Measurements from ENCODE around the gene EMC9. TPM values are rescaled to one million over a fixed set of nuclear protein-coding genes. Genes with fewer than 3 reads are reported as not detected.
A peak's percentile ranks its signal among the peaks of the same experiment; 100 is the strongest.

Gene EMC9
- total and polyA plus RNA-seq, 7 experiments from 2014 or later, result 9.0 to 25.5 (median 13.4) TPM

DNA sequence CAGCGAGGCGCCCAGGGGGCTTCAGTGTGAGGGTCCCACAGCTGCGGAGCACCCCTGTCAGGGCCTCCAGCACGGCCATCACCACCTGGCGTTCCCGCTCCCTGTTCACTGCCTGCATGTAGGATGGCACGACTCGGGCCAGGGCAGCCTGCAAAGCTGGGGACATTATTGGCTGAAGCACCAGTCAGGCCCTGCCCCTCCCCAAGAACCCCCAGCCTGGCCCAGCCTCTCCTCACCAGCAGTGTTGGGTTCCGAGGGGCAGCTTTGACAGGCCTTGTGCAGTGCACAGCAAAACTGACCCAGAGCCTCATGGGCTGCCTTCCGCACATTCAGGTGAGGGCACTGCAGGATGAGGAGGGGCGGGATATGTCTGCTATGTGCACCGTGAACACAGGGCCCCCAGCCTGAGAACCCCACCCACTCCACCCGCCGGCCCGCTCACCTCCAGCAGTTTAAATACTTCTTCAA, 41.7 kb upstream of the EMC9 start:
- Mint-ChIP-seq H3K27me3 (no peaks in the 10 kb centered on the region), H3K27ac (peak overlapping the region in 3 of 9 donors; percentile 67 to 82 (median 69)), H3K36me3 (peaks cover 0 to 23% (median 4%) of the 10 kb centered on the region in 5 donors), H3K9me3 (peaks cover 0 to 4% (median 0%) of the 10 kb centered on the region in 11 donors), H3K4me1 (peaks cover 5 to 21% (median 13%) of the 10 kb centered on the region in 7 donors), H3K4me3 (no peak overlapping the region)
- ChIA-PET POLR2A (interaction anchor here (1.0 kb wide), 1 partner anchor 10 kb away, joined by 3 read pairs; no protein-coding TSS in a partner anchor), CTCF (interaction anchor here (0.6 kb wide), 1 partner anchor 43 kb away, joined by 3 read pairs; no protein-coding TSS in a partner anchor)
- Histone ChIP-seq H3K4me1 (ENCODE audit: control insufficient read depth in 2 of 2, insufficient read depth in 2 of 2, low read length in 2 of 2) (peaks cover 9 to 13% of the 10 kb centered on the region in 2 donors), H3K36me3 (ENCODE audit: control insufficient read depth in 2 of 3, insufficient read depth in 3 of 3, low read length in 3 of 3) (peaks cover 0 to 86% (median 16%) of the 10 kb centered on the region in 3 experiments), H3K4me3 (ENCODE audit: low read length) (no peak overlapping the region), H3K27me3 (ENCODE audit: control insufficient read depth in 2 of 2, insufficient read depth in 2 of 2, low read length in 2 of 2) (no peaks in the 10 kb centered on the region), H3K9me3 (ENCODE audit: control insufficient read depth in 2 of 3, low read length in 3 of 3) (no peaks in the 10 kb centered on the region), H3K27ac (ENCODE audit: low read depth, low read length) (no peak overlapping the region)
- DNase-seq, result no peak
- no peak for ATAC-seq
- intact Hi-C loops (cut with micrococcal nuclease), result no loop called here

DNA sequence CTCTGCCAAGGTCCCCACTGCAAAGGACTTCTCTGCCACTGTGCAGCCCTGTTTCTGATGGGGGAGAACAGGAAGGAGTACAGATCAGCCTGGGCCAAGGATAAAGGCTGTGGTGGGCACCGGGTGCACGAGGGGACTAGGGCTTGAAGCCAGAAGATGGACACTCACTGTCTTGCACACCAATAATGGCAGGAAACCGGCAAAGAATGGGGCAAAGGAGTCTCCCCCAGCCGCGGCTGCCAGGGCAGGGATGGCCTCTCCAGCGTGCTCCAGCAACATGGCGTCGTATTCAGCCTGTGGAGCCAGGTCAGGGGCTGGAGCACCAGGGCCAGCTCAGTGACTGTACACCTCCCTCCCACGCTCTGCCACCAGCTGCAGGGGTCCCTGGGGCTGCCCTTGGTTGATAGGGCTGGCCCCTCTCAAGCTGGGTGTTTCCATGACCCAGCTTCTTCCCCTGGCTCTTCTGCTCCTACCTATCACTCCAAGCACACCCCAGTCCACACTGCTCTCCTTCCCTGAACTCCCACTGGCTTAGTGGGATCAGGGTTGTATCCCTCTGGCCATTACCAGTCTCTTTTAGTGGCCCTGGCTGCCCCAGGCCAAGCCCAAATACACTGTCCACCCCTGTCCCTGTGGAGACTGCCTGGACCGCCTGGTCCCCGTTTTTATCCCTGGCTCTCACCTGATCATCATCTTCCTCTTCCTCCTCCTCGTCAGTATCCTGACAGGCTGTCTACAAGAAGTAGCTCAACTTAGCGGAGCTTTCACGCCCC, 40.9 kb upstream of the EMC9 start:
- ATAC-seq (peak; percentile 6), DNase-seq (no peak)
- ChIA-PET POLR2A (interaction anchor here (0.9 to 1.4 kb wide), 3 partner anchors 9 to 22 kb away, joined by 3 to 5 read pairs (median 3); partner anchors contain the start of genes IRF9 and TM9SF1), CTCF (no interaction called here)
- Histone ChIP-seq H3K9me3 (ENCODE audit: control insufficient read depth in 2 of 3, low read length in 3 of 3) (no peaks in the 10 kb centered on the region), H3K4me1 (ENCODE audit: control insufficient read depth in 2 of 2, insufficient read depth in 2 of 2, low read length in 2 of 2) (peaks cover 1 to 6% of the 10 kb centered on the region in 2 donors), H3K27me3 (ENCODE audit: control insufficient read depth in 2 of 2, insufficient read depth in 2 of 2, low read length in 2 of 2) (no peaks in the 10 kb centered on the region), H3K36me3 (ENCODE audit: control insufficient read depth in 2 of 3, insufficient read depth in 3 of 3, low read length in 3 of 3) (peaks cover 0 to 94% (median 18%) of the 10 kb centered on the region in 3 experiments), H3K4me3 (ENCODE audit: low read length) (no peak overlapping the region), H3K27ac (ENCODE audit: low read depth, low read length) (no peak overlapping the region)
- peaks cover 4 to 15% (median 5%) of the 10 kb centered on the region in 7 donors for H3K4me1 Mint-ChIP-seq
- peak overlapping the region in 6 of 9 donors; percentile 5 to 82 (median 26) for H3K27ac Mint-ChIP-seq
- intact Hi-C loops (cut with micrococcal nuclease), result no loop called here
- no peaks in the 10 kb centered on the region for H3K27me3 Mint-ChIP-seq
- peaks cover 0 to 4% (median 0%) of the 10 kb centered on the region in 11 donors for H3K9me3 Mint-ChIP-seq
- H3K36me3 Mint-ChIP-seq, result peaks cover 0 to 28% (median 4%) of the 10 kb centered on the region in 5 donors
- no peak overlapping the region for H3K4me3 Mint-ChIP-seq

DNA sequence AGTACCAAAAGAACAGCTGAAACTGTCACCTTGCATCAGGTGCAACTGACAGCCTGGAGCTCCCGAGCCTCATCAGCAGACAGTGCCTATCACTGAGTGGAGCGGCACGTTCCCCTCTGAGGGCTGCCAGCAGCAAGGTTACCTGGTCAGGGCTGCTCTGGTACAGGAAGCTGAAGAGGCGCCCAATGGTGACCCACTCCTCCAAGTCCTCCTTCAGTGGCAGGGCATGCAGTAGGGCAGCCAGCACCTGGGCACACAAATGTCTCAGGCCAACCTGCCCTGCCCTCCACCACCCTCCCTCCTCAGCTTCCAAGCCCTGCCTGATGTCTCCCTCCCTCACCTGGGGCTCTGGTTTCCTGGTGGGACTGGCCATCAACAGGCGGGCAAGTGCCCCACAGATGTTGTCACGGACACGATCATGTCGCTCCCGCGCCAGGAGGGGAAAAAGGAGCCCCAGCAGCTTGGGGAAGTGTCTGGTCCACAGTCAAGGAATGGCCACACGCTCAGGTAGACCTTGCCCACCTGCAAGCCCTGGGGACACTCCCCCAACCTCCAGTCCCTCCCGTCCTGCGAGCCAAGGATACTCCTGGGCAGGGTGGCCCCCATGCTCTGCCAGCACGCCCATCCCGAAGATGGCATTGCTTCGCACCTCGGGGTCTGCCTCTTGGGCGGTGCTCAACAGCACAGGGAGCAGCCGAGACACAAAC, 40.1 kb upstream of the EMC9 start:
- peaks cover 0 to 99% (median 23%) of the 10 kb centered on the region in 3 experiments for H3K36me3 ChIP-seq (ENCODE audit: control insufficient read depth in 2 of 3, insufficient read depth in 3 of 3, low read length in 3 of 3)
- Mint-ChIP-seq H3K27ac (peak overlapping the region in 4 of 9 donors; percentile 5 to 65 (median 8)), H3K4me3 (no peak overlapping the region), H3K9me3 (peaks cover 0 to 4% (median 0%) of the 10 kb centered on the region in 11 donors), H3K27me3 (no peaks in the 10 kb centered on the region), H3K4me1 (peaks cover 0 to 11% (median 0%) of the 10 kb centered on the region in 7 donors), H3K36me3 (peaks cover 0 to 32% (median 4%) of the 10 kb centered on the region in 5 donors)
- H3K27me3 ChIP-seq (ENCODE audit: control insufficient read depth in 2 of 2, insufficient read depth in 2 of 2, low read length in 2 of 2), result no peaks in the 10 kb centered on the region
- no peaks in the 10 kb centered on the region for H3K9me3 ChIP-seq (ENCODE audit: control insufficient read depth in 2 of 3, low read length in 3 of 3)
- H3K4me1 ChIP-seq (ENCODE audit: control insufficient read depth in 2 of 2, insufficient read depth in 2 of 2, low read length in 2 of 2), result no peaks in the 10 kb centered on the region
- CTCF ChIA-PET, result no interaction called here
- no peak for DNase-seq
- no peak overlapping the region for H3K4me3 ChIP-seq (ENCODE audit: low read length)
- POLR2A ChIA-PET, result interaction anchor here (0.9 to 1.4 kb wide), 2 partner anchors 14 to 21 kb away, joined by 3 to 5 read pairs; partner anchors contain the start of genes IRF9 and TM9SF1
- ATAC-seq, result no peak
- H3K27ac ChIP-seq (ENCODE audit: low read depth, low read length), result no peak overlapping the region
- intact Hi-C loops (cut with micrococcal nuclease), result no loop called here

DNA sequence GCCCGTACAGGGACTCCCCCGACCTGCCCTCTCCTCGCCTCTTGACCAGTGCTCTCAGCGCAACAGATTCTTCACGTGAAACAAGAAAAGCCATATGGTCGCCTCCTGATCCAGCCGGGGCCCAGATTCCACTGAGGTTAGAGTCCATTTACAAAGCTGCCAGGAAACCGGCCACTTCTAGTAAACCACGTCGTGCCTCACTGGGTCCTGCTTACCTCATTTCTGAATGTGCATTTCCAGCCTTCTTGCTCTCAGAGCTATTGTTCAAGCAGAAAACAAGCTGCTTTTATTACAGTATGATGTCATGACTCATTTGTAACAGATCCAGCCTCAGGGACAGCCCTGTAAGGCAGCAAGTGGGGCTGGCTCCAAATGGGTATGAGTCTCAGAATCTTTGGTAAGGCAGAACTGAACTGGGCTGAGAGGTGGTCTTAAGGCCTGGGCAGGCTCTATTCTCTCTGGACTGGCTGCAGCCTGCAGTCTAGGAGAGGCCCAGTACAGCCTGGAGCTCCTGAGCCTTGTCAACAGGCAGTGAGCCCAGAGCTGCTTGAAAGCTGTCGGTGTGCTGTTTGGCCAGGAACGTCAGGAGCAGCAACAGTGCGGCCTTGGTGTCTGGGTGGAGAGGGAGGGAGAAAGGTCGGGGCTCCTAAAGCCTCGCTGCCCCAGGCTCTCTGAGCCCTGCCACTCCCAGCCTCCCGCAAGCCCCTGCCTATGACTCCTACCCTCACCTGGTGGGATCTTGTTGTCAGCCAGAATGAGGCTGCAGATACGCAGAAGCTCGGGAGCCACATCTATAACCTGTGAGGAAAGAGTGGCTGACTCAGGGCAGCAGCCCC, 38.8 kb upstream of the EMC9 start:
- Mint-ChIP-seq H3K4me1 (peaks cover 0 to 11% (median 0%) of the 10 kb centered on the region in 7 donors), H3K27me3 (no peaks in the 10 kb centered on the region), H3K4me3 (no peak overlapping the region), H3K27ac (peak overlapping the region in 6 of 9 donors; percentile 31 to 75 (median 46)), H3K9me3 (peaks cover 0 to 4% (median 0%) of the 10 kb centered on the region in 11 donors), H3K36me3 (peaks cover 0 to 29% (median 4%) of the 10 kb centered on the region in 5 donors)
- no peak for DNase-seq
- intact Hi-C loops (cut with micrococcal nuclease), result no loop called here
- H3K27me3 ChIP-seq (ENCODE audit: control insufficient read depth in 2 of 2, insufficient read depth in 2 of 2, low read length in 2 of 2), result no peaks in the 10 kb centered on the region
- ChIA-PET POLR2A (interaction anchor here (1.4 to 2.7 kb wide), 2 partner anchors 9 to 20 kb away, joined by 5 to 9 read pairs; partner anchors contain the start of genes IPO4 and IRF9), CTCF (interaction anchor here (0.7 kb wide), 1 partner anchor 18 kb away, joined by 3 read pairs; no protein-coding TSS in a partner anchor)
- peaks cover 0 to 88% (median 23%) of the 10 kb centered on the region in 3 experiments for H3K36me3 ChIP-seq (ENCODE audit: control insufficient read depth in 2 of 3, insufficient read depth in 3 of 3, low read length in 3 of 3)
- no peaks in the 10 kb centered on the region for H3K9me3 ChIP-seq (ENCODE audit: control insufficient read depth in 2 of 3, low read length in 3 of 3)
- H3K27ac ChIP-seq (ENCODE audit: low read depth, low read length), result no peak overlapping the region
- no peak overlapping the region for H3K4me3 ChIP-seq (ENCODE audit: low read length)
- no peak for ATAC-seq
- H3K4me1 ChIP-seq (ENCODE audit: control insufficient read depth in 2 of 2, insufficient read depth in 2 of 2, low read length in 2 of 2), result no peaks in the 10 kb centered on the region

- ChIA-PET CTCF (no interaction called here), POLR2A (interaction anchor here (0.6 to 2.7 kb wide), 4 partner anchors 10 to 63 kb away, joined by 3 to 9 read pairs (median 4); partner anchors contain the start of gene IPO4)
- peaks cover 0 to 2% (median 0%) of the 10 kb centered on the region in 11 donors for H3K9me3 Mint-ChIP-seq
- Histone ChIP-seq H3K36me3 (ENCODE audit: control insufficient read depth in 2 of 3, insufficient read depth in 3 of 3, low read length in 3 of 3) (peaks cover 0 to 83% (median 20%) of the 10 kb centered on the region in 3 experiments), H3K4me3 (ENCODE audit: low read length) (no peak overlapping the region), H3K9me3 (ENCODE audit: control insufficient read depth in 2 of 3, low read length in 3 of 3) (no peaks in the 10 kb centered on the region), H3K4me1 (ENCODE audit: control insufficient read depth in 2 of 2, insufficient read depth in 2 of 2, low read length in 2 of 2) (no peaks in the 10 kb centered on the region), H3K27ac (ENCODE audit: low read depth, low read length) (no peak overlapping the region), H3K27me3 (ENCODE audit: control insufficient read depth in 2 of 2, insufficient read depth in 2 of 2, low read length in 2 of 2) (no peaks in the 10 kb centered on the region)
- no peak for DNase-seq
- H3K4me1 Mint-ChIP-seq, result peaks cover 0 to 17% (median 4%) of the 10 kb centered on the region in 7 donors
- H3K27me3 Mint-ChIP-seq, result no peaks in the 10 kb centered on the region
- H3K27ac Mint-ChIP-seq, result peak overlapping the region in 5 of 9 donors; percentile 32 to 75 (median 59)
- H3K36me3 Mint-ChIP-seq, result peaks cover 0 to 34% (median 4%) of the 10 kb centered on the region in 5 donors
- intact Hi-C loops (cut with micrococcal nuclease), result no loop called here
- H3K4me3 Mint-ChIP-seq, result no peak overlapping the region
- ATAC-seq, result no peak
Observed at GRCh38 chr14:24179294-24179960, 38.0 kb upstream of the EMC9 start.
